H9 (cell line): Measurements from ENCODE around the gene CD48. TPM values are rescaled to one million over a fixed set of nuclear protein-coding genes. Genes with fewer than 3 reads are reported as not detected.

ENCODE experiments used
- DNase-seq: peaks from one replicate; pipeline ENCODE4 v3.0.0-alpha.2; 2017
- H2AFZ ChIP-seq: one replicate; pipeline ENCODE4 v1.6.1; 2013; ENCODE audit warnings: mild to moderate bottlenecking, low read length, control low read depth, moderate library complexity
- H2AK5ac ChIP-seq: 2 replicates; pipeline ENCODE4 v1.6.1; 2013; ENCODE audit warnings: low read length, control low read depth, mixed read lengths; ENCODE audit not compliant: insufficient read length
- H2BK120ac ChIP-seq: one replicate; pipeline ENCODE4 v1.6.1; 2013; ENCODE audit warnings: low read depth, mild to moderate bottlenecking, low read length, control low read depth, inconsistent platforms; ENCODE audit not compliant: poor library complexity, severe bottlenecking
- H2BK12ac ChIP-seq: 2 replicates; pipeline ENCODE4 v1.6.1; 2013; ENCODE audit warnings: low read length, control low read depth, mixed read lengths, low read depth; ENCODE audit not compliant: insufficient read length
- H2BK15ac ChIP-seq: 2 replicates; pipeline ENCODE4 v1.6.1; 2013; ENCODE audit warnings: low read depth, low read length, control low read depth
- H2BK20ac ChIP-seq: one replicate; pipeline ENCODE4 v1.6.1; 2013; ENCODE audit warnings: low read depth, mild to moderate bottlenecking, low read length, control low read depth, inconsistent platforms; ENCODE audit not compliant: poor library complexity, severe bottlenecking
- H2BK5ac ChIP-seq: 2 replicates; pipeline ENCODE4 v1.6.1; 2013; ENCODE audit warnings: low read length, control low read depth, mixed read lengths; ENCODE audit not compliant: insufficient read length
- H3K14ac ChIP-seq: 2 replicates; pipeline ENCODE4 v1.6.1; 2013; ENCODE audit warnings: low read length, control low read depth; ENCODE audit not compliant: insufficient read depth
- H3K18ac ChIP-seq: 2 replicates; pipeline ENCODE4 v1.6.1; 2013; ENCODE audit warnings: low read depth, mild to moderate bottlenecking, mixed read lengths, low read length, control low read depth; ENCODE audit not compliant: insufficient read length
- H3K23ac ChIP-seq: 2 replicates; pipeline ENCODE4 v1.6.1; 2013; ENCODE audit warnings: low read length, control low read depth, mixed read lengths, low read depth; ENCODE audit not compliant: insufficient read length
- H3K23me2 ChIP-seq: 2 replicates; pipeline ENCODE4 v1.6.1; 2013; ENCODE audit warnings: low read depth, mild to moderate bottlenecking, mixed read lengths, low read length, control low read depth; ENCODE audit not compliant: insufficient read length, poor library complexity, severe bottlenecking
- H3K27ac ChIP-seq: 2 replicates; pipeline ENCODE4 v1.5.1; 2013; ENCODE audit warnings: low read length, control low read depth, mixed read lengths, low read depth; ENCODE audit not compliant: insufficient read length
- H3K27me3 ChIP-seq: 2 replicates; pipeline ENCODE4 v1.6.1; 2013; ENCODE audit warnings: low read length, control low read depth, inconsistent platforms; ENCODE audit not compliant: insufficient read depth
- H3K4ac ChIP-seq: 2 replicates; pipeline ENCODE4 v1.6.1; 2013; ENCODE audit warnings: low read depth, mild to moderate bottlenecking, control low read depth, inconsistent platforms, low read length, moderate library complexity
- H3K4me1 ChIP-seq: 2 replicates; pipeline ENCODE4 v1.6.1; 2013; ENCODE audit warnings: low read length, control low read depth, inconsistent platforms; ENCODE audit not compliant: insufficient read depth
- H3K4me2 ChIP-seq: 2 replicates; pipeline ENCODE4 v1.6.1; 2013; ENCODE audit warnings: low read length, control low read depth, mixed read lengths; ENCODE audit not compliant: insufficient read length, insufficient read depth
- H3K56ac ChIP-seq: 2 replicates; pipeline ENCODE4 v1.6.1; 2013; ENCODE audit warnings: low read depth, mild to moderate bottlenecking, mixed read lengths, low read length, control low read depth; ENCODE audit not compliant: insufficient read length
- H3K79me1 ChIP-seq: 2 replicates; pipeline ENCODE4 v1.6.1; 2013; ENCODE audit warnings: low read depth, mild to moderate bottlenecking, moderate library complexity, low read length, control low read depth, inconsistent platforms; ENCODE audit not compliant: insufficient read depth, poor library complexity, severe bottlenecking
- H3K79me2 ChIP-seq: 2 replicates; pipeline ENCODE4 v1.6.1; 2013; ENCODE audit warnings: low read length, control low read depth, inconsistent platforms; ENCODE audit not compliant: insufficient read depth
- H3K9ac ChIP-seq: 2 replicates; pipeline ENCODE4 v1.6.1; 2013; ENCODE audit warnings: low read length, control low read depth, mixed read lengths; ENCODE audit not compliant: insufficient read length; ENCODE audit errors: extremely low read depth
- H3K9me3 ChIP-seq: one replicate; pipeline ENCODE4 v1.6.1; 2013; ENCODE audit warnings: low read depth, low read length, inconsistent platforms; ENCODE audit not compliant: control insufficient read depth
- H3T11ph ChIP-seq: one replicate; pipeline ENCODE4 v1.6.1; 2013; ENCODE audit warnings: mild to moderate bottlenecking, low read length, control low read depth, inconsistent platforms
- H4K20me1 ChIP-seq: one replicate; pipeline ENCODE4 v1.6.1; 2013; ENCODE audit not compliant: control insufficient read depth, insufficient read length, insufficient read depth
- H4K5ac ChIP-seq: 2 replicates; pipeline ENCODE4 v1.6.1; 2013; ENCODE audit warnings: low read depth, mild to moderate bottlenecking, mixed read lengths, low read length, control low read depth; ENCODE audit not compliant: insufficient read length
- H4K8ac ChIP-seq: replicated peaks from 2 replicates; pipeline ENCODE4 v1.6.1; 2013; ENCODE audit warnings: low read length, control low read depth, mixed read lengths, low read depth; ENCODE audit not compliant: insufficient read length
- H4K91ac ChIP-seq: 2 replicates; pipeline ENCODE4 v1.6.1; 2013; ENCODE audit warnings: low read depth, mild to moderate bottlenecking, moderate library complexity, mixed read lengths, low read length, control low read depth; ENCODE audit not compliant: insufficient read length
- H3K27ac Mint-ChIP-seq, 3 experiments: 2 replicates in 2 of 3; 3 replicates in 1 of 3; pipeline ENCODE4 v1.8.0; 2020 to 2021; ENCODE audit warnings: mixed read lengths in 3 of 3, mild to moderate bottlenecking in 1 of 3, moderate library complexity in 1 of 3
- H3K27me3 Mint-ChIP-seq: 2 replicates; pipeline ENCODE4 v1.8.0; 2021; ENCODE audit warnings: low read depth, mild to moderate bottlenecking, moderate library complexity, mixed read lengths
- H3K36me3 Mint-ChIP-seq, 3 experiments: 2 replicates in 2 of 3; 3 replicates in 1 of 3; pipeline ENCODE4 v1.8.0; 2020 to 2021; ENCODE audit warnings: low read depth in 3 of 3, mixed read lengths in 3 of 3; ENCODE audit not compliant: insufficient read depth in 1 of 3
- H3K4me1 Mint-ChIP-seq, 2 experiments: 2 replicates each; pipeline ENCODE4 v1.8.0; 2020; ENCODE audit warnings: mixed read lengths in 2 of 2
- H3K4me3 Mint-ChIP-seq, 2 experiments: 2 replicates in 1 of 2; 3 replicates in 1 of 2; pipeline ENCODE4 v1.8.0; 2020 to 2021; ENCODE audit warnings: mild to moderate bottlenecking in 2 of 2, mixed read lengths in 2 of 2, moderate library complexity in 1 of 2
- H3K9me3 Mint-ChIP-seq, 2 experiments: 2 replicates in 1 of 2; 3 replicates in 1 of 2; pipeline ENCODE4 v1.8.0; 2020; ENCODE audit warnings: mild to moderate bottlenecking in 2 of 2, mixed read lengths in 2 of 2, moderate library complexity in 1 of 2
- WGBS: extraction: QIAGEN DNeasy Blood & Tissue Kit; methylation state at CpG from one replicate; pipeline ENCODE4 v1.1.7; 2013; ENCODE audit warnings: missing lambda C conversion rate, low lambda C conversion rate, mixed read lengths; ENCODE audit not compliant: insufficient read length; ENCODE audit errors: extremely low coverage; 5-methylcytosine and 5-hydroxymethylcytosine counted together
- total RNA-seq: library from RNA; stranded (reverse); gene quantifications from 2 replicates; pipeline ENCODE4 v1.2.1, GENCODE V29; 2021
- TF ChIP-seq, protein P1 (sequence below): fragments of 200-600 bp; sonication (generic); conservative IDR thresholded peaks from 3 replicates; pipeline ENCODE4 v1.8.0; 2021; ENCODE audit warnings: antibody characterized with exemption, mild to moderate bottlenecking

CD48 gene
- total RNA-seq, 1 experiment from 2014 or later: not detected

- H3K79me2 ChIP-seq: no peaks in the 10 kb centered on the region
Observed at GRCh38 chr1:160745551-160745950, 33.9 kb upstream of the CD48 start.

More at GRCh38 chr1:160745551-160745950, 33.9 kb upstream of the CD48 start:
- Histone ChIP-seq H3K18ac (no peak overlapping the region), H3K79me1 (no peaks in the 10 kb centered on the region), H3K14ac (no peak overlapping the region), H3K4me2 (no peak overlapping the region), H3K9me3 (no peaks in the 10 kb centered on the region), H3K23ac (no peak overlapping the region), H3K56ac (no peak overlapping the region), H3K4ac (no peak overlapping the region), H2BK20ac (no peak overlapping the region), H2BK12ac (no peak overlapping the region), H4K5ac (no peak overlapping the region), H2BK5ac (no peak overlapping the region), H2BK15ac (no peak overlapping the region), H4K91ac (no peak overlapping the region), H2AK5ac (no peak overlapping the region), H3K4me1 (peaks cover 7% of the 10 kb centered on the region; the same call in 1 of the 2 replicates), H3K23me2 (no peaks in the 10 kb centered on the region), H2BK120ac (no peak overlapping the region), H3K27me3 (no peaks in the 10 kb centered on the region), H3K27ac (no peak overlapping the region), H3K9ac (no peak overlapping the region), H2AFZ (no peak overlapping the region), H3T11ph (no peak overlapping the region), H4K8ac (no peak overlapping the region), H4K20me1 (no peaks in the 10 kb centered on the region)
- Mint-ChIP-seq H3K27ac (no peak overlapping the region), H3K4me1 (peaks cover 25 to 32% of the 10 kb centered on the region in 2 experiments), H3K27me3 (peaks cover 2% of the 10 kb centered on the region), H3K4me3 (no peak overlapping the region), H3K36me3 (no peaks in the 10 kb centered on the region), H3K9me3 (no peaks in the 10 kb centered on the region; a peak in 1 of 5 replicates)
- TF ChIP-seq, protein P1, sequence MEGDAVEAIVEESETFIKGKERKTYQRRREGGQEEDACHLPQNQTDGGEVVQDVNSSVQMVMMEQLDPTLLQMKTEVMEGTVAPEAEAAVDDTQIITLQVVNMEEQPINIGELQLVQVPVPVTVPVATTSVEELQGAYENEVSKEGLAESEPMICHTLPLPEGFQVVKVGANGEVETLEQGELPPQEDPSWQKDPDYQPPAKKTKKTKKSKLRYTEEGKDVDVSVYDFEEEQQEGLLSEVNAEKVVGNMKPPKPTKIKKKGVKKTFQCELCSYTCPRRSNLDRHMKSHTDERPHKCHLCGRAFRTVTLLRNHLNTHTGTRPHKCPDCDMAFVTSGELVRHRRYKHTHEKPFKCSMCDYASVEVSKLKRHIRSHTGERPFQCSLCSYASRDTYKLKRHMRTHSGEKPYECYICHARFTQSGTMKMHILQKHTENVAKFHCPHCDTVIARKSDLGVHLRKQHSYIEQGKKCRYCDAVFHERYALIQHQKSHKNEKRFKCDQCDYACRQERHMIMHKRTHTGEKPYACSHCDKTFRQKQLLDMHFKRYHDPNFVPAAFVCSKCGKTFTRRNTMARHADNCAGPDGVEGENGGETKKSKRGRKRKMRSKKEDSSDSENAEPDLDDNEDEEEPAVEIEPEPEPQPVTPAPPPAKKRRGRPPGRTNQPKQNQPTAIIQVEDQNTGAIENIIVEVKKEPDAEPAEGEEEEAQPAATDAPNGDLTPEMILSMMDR: no peak
- DNase-seq: no peak
- WGBS: no CpG with 5 or more reads among the region's 1 CpG
